Liver (tissue), 9 donors: ENCODE data around the gene SEC14L5. TPM values are rescaled to one million over a fixed set of nuclear protein-coding genes. Genes with fewer than 3 reads are reported as not detected.

ENCODE experiments used
- DNase-seq: peaks from one replicate; pipeline ENCODE4 v3.0.0-alpha.2; 2017; ENCODE audit warnings: low spot score
- H3K27ac ChIP-seq, 2 donors: one replicate each; pipeline ENCODE4 v1.7.0; 2013; ENCODE audit warnings: inconsistent platforms in 2 of 2, low read length in 2 of 2, control low read depth in 1 of 2, low read depth in 1 of 2, mild to moderate bottlenecking in 1 of 2
- H3K27me3 ChIP-seq, 4 donors: one replicate each; pipeline versions ENCODE4 v1.6.1 to v1.7.0; 2013; ENCODE audit warnings: low read length in 3 of 4, inconsistent platforms in 1 of 4, mild to moderate bottlenecking in 1 of 4, moderate library complexity in 1 of 4; ENCODE audit not compliant: control insufficient read depth in 4 of 4, insufficient read depth in 4 of 4
- H3K36me3 ChIP-seq, 4 donors: one replicate each; pipeline versions ENCODE4 v1.6.1 to v1.7.0; 2013; ENCODE audit warnings: low read length in 3 of 4, mild to moderate bottlenecking in 3 of 4, low read depth in 1 of 4, moderate library complexity in 1 of 4; ENCODE audit not compliant: control insufficient read depth in 4 of 4, insufficient read depth in 3 of 4
- H3K4me1 ChIP-seq, 4 donors: one replicate each; pipeline versions ENCODE4 v1.6.1 to v1.7.0; 2013; ENCODE audit warnings: low read length in 3 of 4, mild to moderate bottlenecking in 3 of 4, moderate library complexity in 1 of 4; ENCODE audit not compliant: control insufficient read depth in 4 of 4, insufficient read depth in 4 of 4
- H3K4me3 ChIP-seq, 3 donors: one replicate each; pipeline versions ENCODE4 v1.6.1 to v1.7.0; 2013; ENCODE audit warnings: low read length in 3 of 3, control low read depth in 1 of 3, low read depth in 1 of 3, mild to moderate bottlenecking in 1 of 3
- H3K9ac ChIP-seq, 2 donors: one replicate each; pipeline ENCODE4 v1.7.0; 2013; ENCODE audit warnings: low read length in 2 of 2, mild to moderate bottlenecking in 2 of 2, moderate library complexity in 2 of 2, control low read depth in 1 of 2, low read depth in 1 of 2
- H3K9me3 ChIP-seq, 4 donors: one replicate each; pipeline versions ENCODE4 v1.6.1 to v1.7.0; 2013; ENCODE audit warnings: low read length in 3 of 4; ENCODE audit not compliant: control insufficient read depth in 4 of 4
- CTCF ChIP-seq: fragments of 150-350 bp; IDR thresholded peaks from 2 replicates; pipeline ENCODE4 v1.5.1; 2017; ENCODE audit warnings: improper control_type of control experiment, low read depth, low read length; ENCODE audit not compliant: missing input control
- EGR1 ChIP-seq, 2 donors: IDR thresholded peaks; 2 replicates each; pipeline ENCODE4 v1.6.1; 2016 to 2018; ENCODE audit warnings: antibody characterized with exemption in 2 of 2, low read depth in 2 of 2
- FOXA1 ChIP-seq: IDR thresholded peaks from 2 replicates; pipeline ENCODE4 v1.6.1; 2016; ENCODE audit warnings: antibody characterized with exemption
- FOXA2 ChIP-seq: IDR thresholded peaks from 2 replicates; pipeline ENCODE4 v1.6.1; 2016; ENCODE audit warnings: antibody characterized with exemption
- GABPA ChIP-seq, 2 donors: IDR thresholded peaks in 1 of 2; conservative IDR thresholded peaks in 1 of 2; 2 replicates each; pipeline ENCODE4 v1.6.1; 2016; ENCODE audit warnings: antibody characterized with exemption in 2 of 2, mild to moderate bottlenecking in 1 of 2, moderate library complexity in 1 of 2
- HNF4A ChIP-seq, 2 donors: conservative IDR thresholded peaks; 2 replicates each; pipeline ENCODE4 v1.6.1; 2016; ENCODE audit warnings: antibody characterized with exemption in 2 of 2, mild to moderate bottlenecking in 2 of 2
- HNF4G ChIP-seq: IDR thresholded peaks from 2 replicates; pipeline ENCODE4 v1.6.1; 2016; ENCODE audit warnings: antibody characterized with exemption
- NR2F2 ChIP-seq: IDR thresholded peaks from 2 replicates; pipeline ENCODE4 v1.6.1; 2016; ENCODE audit warnings: antibody characterized with exemption
- RAD21 ChIP-seq, 2 donors: IDR thresholded peaks; 2 replicates each; pipeline ENCODE4 v1.6.1; 2016; ENCODE audit warnings: antibody characterized with exemption in 2 of 2, mild to moderate bottlenecking in 2 of 2
- SP1 ChIP-seq: IDR thresholded peaks from 2 replicates; pipeline ENCODE4 v1.6.1; 2018; ENCODE audit warnings: antibody characterized with exemption, mild to moderate bottlenecking
- TAF1 ChIP-seq: conservative IDR thresholded peaks from 2 replicates; pipeline ENCODE4 v1.6.1; 2016; ENCODE audit warnings: antibody characterized with exemption, mild to moderate bottlenecking
- YY1 ChIP-seq: IDR thresholded peaks from 2 replicates; pipeline ENCODE4 v1.6.1; 2016; ENCODE audit warnings: antibody characterized with exemption, mild to moderate bottlenecking
- WGBS: extraction: QIAGEN DNeasy Blood & Tissue Kit; methylation state at CpG from one replicate; pipeline ENCODE4 v1.1.7; 2013; 5-methylcytosine and 5-hydroxymethylcytosine counted together
- polyA plus RNA-seq, 2 donors: library from polyadenylated mRNA; stranded (reverse) in 1 of 2; unstranded in 1 of 2; fragments of 200-250 nt in 1 of 2; fragments of >200 nt in 1 of 2; fragmentation: Nextera tagmentation in 1 of 2; extraction: Ambion mirVana in 1 of 2; gene quantifications; one replicate each; pipeline versions ENCODE4 v1.2.1 to v1.2.3, GENCODE V29; 2013 to 2015
- total RNA-seq, 2 donors: library from RNA; depleted of rRNA; stranded (reverse); fragments of >200 nt; gene quantifications; one replicate each; pipeline ENCODE4 v1.2.3, GENCODE V29; 2014
- TF ChIP-seq, protein P1 (sequence below): IDR thresholded peaks from 2 replicates; pipeline ENCODE4 v1.6.1; 2016; ENCODE audit warnings: antibody characterized with exemption
- TF ChIP-seq, protein P2 (sequence below): IDR thresholded peaks from 2 replicates; pipeline ENCODE4 v1.6.1; 2016; ENCODE audit warnings: antibody characterized with exemption
- donor health status: healthy.
- donor health status: healthy.
- donor health status: healthy.
- donor health status: healthy.
- donor health status: healthy.

SEC14L5 gene
- total and polyA plus RNA-seq, 4 donors: 0.03 to 0.65 (median 0.12) TPM

GRCh38 chr16:5001986-5002385, 43.9 kb downstream of the SEC14L5 start:
- H3K27ac ChIP-seq: no peak overlapping the region
- H3K4me3 ChIP-seq: no peak overlapping the region
- no peaks in the 10 kb centered on the region for H3K27me3 ChIP-seq
- TF ChIP-seq FOXA2 (no peak), NR2F2 (no peak), CTCF (no peak)
- no peak for DNase-seq
- H3K36me3 ChIP-seq: no peaks in the 10 kb centered on the region
- H3K9ac ChIP-seq: no peak overlapping the region
- no peaks in the 10 kb centered on the region for H3K9me3 ChIP-seq
- 73% methylated on average over 6 of the region's 6 CpGs for WGBS
- no peaks in the 10 kb centered on the region for H3K4me1 ChIP-seq

GRCh38 chr16:5002699-5003143, 44.6 kb downstream of the SEC14L5 start:
- no peaks in the 10 kb centered on the region for H3K9me3 ChIP-seq
- 80% methylated on average over 3 of the region's 3 CpGs for WGBS
- H3K27me3 ChIP-seq: no peaks in the 10 kb centered on the region
- H3K36me3 ChIP-seq: no peaks in the 10 kb centered on the region
- no peaks in the 10 kb centered on the region for H3K4me1 ChIP-seq
- no peak for TF ChIP-seq FOXA1
- H3K4me3 ChIP-seq: no peak overlapping the region
- H3K27ac ChIP-seq: no peak overlapping the region
- no peak for DNase-seq
- no peak overlapping the region for H3K9ac ChIP-seq

GRCh38 chr16:5003211-5003610, 45.1 kb downstream of the SEC14L5 start:
- no peak overlapping the region for H3K27ac ChIP-seq
- H3K27me3 ChIP-seq: no peaks in the 10 kb centered on the region
- WGBS: 83% methylated on average over 12 of the region's 12 CpGs
- no peak overlapping the region for H3K9ac ChIP-seq
- no peaks in the 10 kb centered on the region for H3K9me3 ChIP-seq
- TF ChIP-seq NR2F2 (no peak), RAD21 (IDR thresholded peaks at IDR 0.05) (no peak), HNF4A (conservative IDR thresholded peaks at IDR 0.05) (no peak), EGR1 (IDR thresholded peaks at IDR 0.05; ENCODE audit: low read depth in 2 of 2) (no peak), SP1 (no peak), HNF4G (no peak), GABPA (IDR thresholded peaks at IDR 0.05 in 1 of 2, conservative IDR thresholded peaks at IDR 0.05 in 1 of 2) (no peak), TAF1 (no peak), CTCF (no peak), FOXA2 (no peak), YY1 (no peak)
- TF ChIP-seq, protein P1, sequence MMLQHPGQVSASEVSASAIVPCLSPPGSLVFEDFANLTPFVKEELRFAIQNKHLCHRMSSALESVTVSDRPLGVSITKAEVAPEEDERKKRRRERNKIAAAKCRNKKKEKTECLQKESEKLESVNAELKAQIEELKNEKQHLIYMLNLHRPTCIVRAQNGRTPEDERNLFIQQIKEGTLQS: no peak
- TF ChIP-seq, protein P2, sequence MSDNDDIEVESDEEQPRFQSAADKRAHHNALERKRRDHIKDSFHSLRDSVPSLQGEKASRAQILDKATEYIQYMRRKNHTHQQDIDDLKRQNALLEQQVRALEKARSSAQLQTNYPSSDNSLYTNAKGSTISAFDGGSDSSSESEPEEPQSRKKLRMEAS: no peak
- no peak overlapping the region for H3K4me3 ChIP-seq
- DNase-seq: no peak
- H3K36me3 ChIP-seq: no peaks in the 10 kb centered on the region
- no peaks in the 10 kb centered on the region for H3K4me1 ChIP-seq
